GM18861 (cell line): ENCODE data around the gene BRK1.
"Not testable (repeated sequence)": the region's sequence is repeated elsewhere in the genome, so short reads cannot be mapped to it uniquely, and the experiment has no call there.

Experiments used
- ATAC-seq: cut with Tn5 transposase; IDR thresholded peaks from one replicate; pipeline ENCODE4 v1.9.1; 2021; ENCODE audit not compliant: unreplicated experiment

BRK1 gene

GRCh38 chr3:10115326-10116137 lies at the start of gene BRK1:
TSS of gene BRK1 (plus strand) at chr3:10115675. CDS start at chr3:10115702, 27 bp downstream.
- peak; percentile 92 for ATAC-seq

DNA sequence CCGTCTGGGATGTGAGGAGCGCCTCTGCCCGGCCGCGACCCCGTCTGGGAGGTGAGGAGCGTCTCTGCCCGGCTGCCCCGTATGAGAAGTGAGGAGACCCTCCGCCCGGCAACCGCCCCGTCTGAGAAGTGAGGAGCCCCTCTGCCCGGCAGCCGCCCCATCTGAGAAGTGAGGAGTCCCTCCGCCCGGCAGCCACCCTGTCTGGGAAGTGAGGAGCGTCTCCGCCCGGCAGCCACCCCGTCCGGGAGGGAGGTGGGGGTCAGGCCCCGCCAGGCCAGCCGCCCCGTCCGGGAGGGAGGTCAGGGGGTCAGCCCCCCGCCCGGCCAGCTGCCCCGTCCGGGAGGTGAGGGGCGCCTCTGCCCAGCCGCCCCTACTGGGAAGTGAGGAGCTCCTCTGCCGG lies 45.4 kb upstream of the BRK1 start:
- not testable (repeated sequence) for ATAC-seq

DNA sequence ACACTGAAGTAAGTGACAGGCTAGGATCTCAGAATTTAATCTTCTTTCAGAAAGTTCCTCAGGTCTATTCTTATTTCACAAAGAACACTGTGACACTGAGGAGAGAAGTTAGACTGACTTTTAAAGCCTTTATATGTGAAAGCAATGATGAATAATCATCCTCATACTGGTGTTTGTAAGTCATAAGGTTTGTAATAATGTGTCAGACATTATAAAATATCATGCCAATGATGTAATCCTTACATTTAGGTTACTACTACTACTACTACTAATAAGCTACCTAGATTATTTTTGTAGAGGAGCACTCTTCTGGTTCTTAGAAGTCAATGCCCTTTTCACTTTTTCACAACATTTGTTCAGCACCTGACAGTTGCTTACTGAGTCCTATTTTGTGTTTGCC lies 40.8 kb upstream of the BRK1 start:
- ATAC-seq = no peak

- no peak for ATAC-seq
Observed at GRCh38 chr3:10081871-10082270, 33.6 kb upstream of the BRK1 start.

DNA sequence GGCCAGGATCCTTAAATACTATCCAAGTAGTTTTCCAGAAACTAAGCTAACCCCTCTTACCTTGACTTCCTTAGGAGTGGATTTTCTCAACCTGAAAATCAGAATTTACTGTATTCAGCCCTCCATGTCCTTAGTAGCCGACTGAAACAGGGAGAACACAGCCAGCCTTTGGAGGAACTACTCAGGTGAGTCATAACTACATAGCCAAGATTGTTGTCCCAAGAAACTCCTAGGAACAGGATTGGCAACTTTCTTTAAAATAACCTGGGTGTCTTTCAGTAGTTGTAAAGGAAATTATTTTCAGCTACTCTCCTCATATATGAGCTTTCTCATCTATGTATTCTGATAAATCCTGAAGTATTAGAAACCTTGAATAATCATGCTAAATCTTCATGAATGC lies 29.7 kb upstream of the BRK1 start:
- no peak for ATAC-seq

GRCh38 chr3:10088256-10088655 lies 27.2 kb upstream of the BRK1 start:
- ATAC-seq = no peak

DNA sequence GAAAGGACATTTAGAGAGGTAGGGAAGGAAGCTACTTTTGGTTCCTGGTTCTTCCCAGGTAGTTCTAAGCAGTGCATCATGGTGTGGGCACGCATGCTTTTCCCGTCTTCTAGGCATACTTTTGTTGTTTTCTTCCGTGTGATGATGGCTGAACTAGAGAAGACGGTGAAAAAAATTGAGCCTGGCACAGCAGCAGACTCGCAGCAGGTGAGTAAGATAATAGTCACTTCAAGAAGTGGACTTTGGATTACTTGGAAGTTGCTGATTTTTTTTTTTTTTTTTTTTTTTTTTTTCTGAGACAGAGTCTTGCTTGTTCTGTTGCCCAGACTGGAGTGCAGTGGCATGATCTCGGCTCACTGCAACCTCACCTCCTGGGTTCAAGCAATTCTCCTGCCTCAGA lies 25.3 kb upstream of the BRK1 start:
- ATAC-seq = no peak

- not testable (repeated sequence) for ATAC-seq
Observed at GRCh38 chr3:10090774-10091173, 24.7 kb upstream of the BRK1 start.

DNA sequence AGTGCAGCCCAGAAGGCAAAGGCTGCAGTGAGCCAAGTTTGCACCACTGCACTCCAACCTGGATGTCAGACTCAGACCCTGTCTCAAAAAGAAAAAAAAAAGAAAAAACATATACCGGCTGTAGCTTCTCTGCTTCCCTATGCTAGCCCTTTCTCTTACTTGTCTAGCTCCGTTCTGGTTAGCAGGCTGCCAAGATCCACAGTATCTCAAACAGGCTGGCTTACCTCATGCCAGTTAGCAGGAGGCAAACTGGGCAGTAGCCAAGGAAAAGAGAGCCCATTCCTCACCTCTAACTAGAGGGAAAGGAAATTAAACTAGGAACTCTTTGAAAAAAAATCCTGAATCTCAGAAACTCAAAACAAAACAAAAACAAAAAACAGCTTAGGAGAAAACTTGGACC lies 24.1 kb upstream of the BRK1 start:
- not testable (repeated sequence) for ATAC-seq

DNA sequence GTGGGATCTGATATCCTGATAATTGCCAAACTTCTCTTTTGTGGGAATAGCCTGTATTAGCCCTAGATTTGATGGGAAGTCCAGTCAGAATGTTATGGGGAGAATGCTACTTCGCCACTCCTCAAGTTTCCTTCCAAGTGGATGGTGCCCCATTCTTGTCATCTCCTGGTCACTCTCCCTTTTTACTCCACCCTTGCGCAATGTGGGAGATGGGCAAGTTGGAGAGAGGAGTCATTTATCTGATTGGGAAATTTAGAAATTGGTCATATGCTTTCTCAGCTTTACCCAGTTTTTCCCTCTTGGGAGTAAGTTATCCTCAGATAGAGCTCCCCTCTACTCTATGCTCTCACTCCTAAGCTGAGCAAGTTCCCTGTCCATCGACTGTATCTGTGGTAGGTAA lies 21.8 kb upstream of the BRK1 start:
- ATAC-seq = no peak

GRCh38 chr3:10099041-10099440 lies 16.4 kb upstream of the BRK1 start:
- ATAC-seq = no peak

DNA sequence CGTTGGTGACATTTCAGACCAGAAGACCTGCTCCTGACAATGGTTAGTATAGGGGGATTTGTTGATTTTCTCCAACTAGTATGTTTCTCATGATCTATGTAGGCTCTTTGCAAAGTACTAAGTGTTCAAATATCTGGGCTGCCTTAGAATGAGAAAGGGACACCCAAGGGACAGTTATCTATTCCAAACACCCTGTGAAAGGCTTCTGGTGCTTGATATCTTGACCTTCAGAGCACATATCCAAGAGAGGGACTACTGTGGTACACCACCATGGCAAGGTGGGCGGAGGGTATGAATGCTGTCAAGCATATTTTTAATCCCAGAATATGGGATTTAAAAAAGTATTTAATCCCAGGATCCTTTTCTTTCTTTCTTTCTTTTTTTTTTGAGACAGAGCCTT lies 8.6 kb upstream of the BRK1 start:
- no peak for ATAC-seq

DNA sequence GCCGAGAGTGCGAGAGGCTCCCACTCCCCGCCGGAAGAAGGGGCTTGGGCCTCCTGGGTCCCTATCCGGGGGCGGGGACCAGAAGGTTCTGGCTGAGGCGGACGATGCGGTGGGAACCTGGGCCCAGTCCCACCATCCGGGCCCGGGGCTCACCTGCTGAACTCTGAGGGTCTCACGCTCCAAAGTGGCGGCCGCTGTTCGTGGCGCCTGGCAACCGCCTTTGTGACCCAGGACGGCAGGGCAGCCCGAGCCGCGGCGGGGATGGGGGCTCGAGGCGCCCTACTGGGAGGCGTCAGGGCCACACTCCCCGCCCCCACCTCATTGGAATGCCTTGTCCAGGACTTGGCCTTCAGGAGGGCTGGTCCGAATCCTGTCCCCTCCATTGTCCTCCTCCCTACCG lies 7.4 kb upstream of the BRK1 start, which contains the start of gene FANCD2OS:
Gene FANCD2OS (minus strand): TSS at position 165 of the 400 bp plus-strand sequence. CDS start 3,481 bp downstream, outside the sequence.
- ATAC-seq = no peak

GRCh38 chr3:10116138-10116460 lies 624 bp downstream of the BRK1 start:
- no peak for ATAC-seq

DNA sequence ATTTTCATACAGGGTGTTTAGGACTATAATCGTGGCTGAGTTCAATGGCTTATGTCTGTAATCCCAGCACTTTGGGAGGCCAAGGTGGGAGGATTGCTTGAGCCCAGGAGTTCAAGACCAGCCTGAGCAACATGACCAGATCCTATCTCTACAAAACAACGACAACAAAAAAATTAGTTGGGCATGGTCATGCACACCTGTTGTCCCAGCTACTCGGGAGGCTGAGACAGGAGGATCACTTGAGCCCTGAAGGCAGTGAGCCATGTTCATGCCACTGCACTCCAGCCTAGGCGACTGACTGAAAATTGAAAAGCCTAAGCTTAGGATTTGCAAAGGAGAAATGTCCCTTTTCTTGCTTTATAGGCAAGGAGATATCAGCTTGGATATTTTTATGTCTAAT lies 1.5 kb downstream of the BRK1 start:
- ATAC-seq = no peak

- no peak for ATAC-seq
Observed at GRCh38 chr3:10119376-10119775, 3.9 kb downstream of the BRK1 start.

DNA sequence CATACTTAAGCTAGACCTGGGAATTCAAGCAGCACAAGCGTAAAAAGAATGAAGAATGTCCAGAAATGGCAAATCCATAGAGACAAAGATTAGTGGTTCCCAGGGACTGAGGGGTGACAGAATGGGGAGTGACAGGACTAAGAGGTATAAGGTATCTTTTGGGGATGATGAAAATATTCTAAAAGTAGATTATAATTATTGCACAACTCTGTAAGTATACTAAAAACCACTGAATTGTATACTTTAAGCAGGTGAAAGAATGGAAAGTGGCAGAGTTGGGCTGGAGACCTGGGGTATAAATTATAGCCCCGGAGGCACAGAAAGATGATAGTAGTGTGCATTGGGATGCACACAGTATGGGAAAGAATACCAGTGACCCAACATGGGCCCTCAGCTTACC lies 5.6 kb downstream of the BRK1 start:
- no peak for ATAC-seq

DNA sequence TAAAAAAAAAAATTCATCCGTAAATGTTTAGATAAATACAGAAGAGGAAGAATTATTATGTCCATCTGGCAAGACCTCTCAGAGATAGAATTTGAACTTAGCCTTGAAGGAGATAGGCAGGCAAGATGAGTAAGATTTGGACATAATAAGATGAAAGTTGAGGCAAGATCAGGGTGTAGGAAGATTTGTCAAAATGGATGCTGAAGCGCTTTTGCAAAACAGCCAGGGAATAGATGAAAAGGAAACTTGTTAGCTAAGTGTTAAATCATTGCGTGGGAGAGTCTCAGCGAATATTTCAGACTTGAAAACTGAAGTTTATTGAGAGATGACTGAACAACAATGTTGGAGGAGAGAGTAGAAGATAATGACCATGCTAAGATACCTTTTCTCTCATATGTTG lies 7.2 kb downstream of the BRK1 start:
- no peak for ATAC-seq

DNA sequence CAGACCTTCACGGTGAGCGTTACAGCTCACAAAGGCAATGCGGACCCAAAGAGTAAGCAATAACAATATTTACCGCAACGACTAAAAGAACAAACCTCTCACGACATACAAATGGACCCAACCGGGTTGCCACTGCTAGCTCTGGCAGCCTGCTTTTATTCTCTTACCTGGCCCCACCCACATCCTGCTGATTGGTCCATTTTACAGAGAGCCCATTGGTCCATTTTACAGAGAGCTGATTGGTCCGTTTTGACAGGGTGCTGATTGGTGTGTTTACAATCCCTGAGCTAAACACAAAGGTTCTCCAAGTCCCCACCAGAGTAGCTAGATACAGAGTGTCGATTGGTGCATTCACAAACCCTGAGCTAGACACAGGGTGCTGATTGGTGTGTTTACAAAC lies 20.4 kb downstream of the BRK1 start:
- not testable (repeated sequence) for ATAC-seq

- no peak for ATAC-seq
Observed at GRCh38 chr3:10136426-10137005, 21.0 kb downstream of the BRK1 start.

DNA sequence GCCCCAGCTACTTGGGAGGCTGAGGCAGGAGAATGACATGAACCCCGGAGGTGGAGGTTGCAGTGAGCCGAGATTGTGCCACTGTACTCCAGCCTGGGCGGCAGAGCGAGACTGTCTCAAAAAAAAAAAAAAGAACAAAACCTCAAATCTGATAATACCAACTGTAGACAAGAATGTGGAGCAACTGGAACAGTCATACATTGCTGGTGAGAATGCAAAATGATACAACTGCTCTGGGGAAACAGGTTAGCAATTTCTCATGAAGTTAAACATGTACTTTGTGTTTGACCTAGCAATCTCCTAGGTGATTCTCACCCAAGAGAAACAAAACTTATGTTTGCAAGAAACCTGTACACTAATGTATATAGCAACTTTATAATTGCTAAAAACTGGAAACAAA lies 21.7 kb downstream of the BRK1 start:
- ATAC-seq = no peak

GRCh38 chr3:10140996-10141546 lies 25.6 kb downstream of the BRK1 start:
- ATAC-seq = no peak
